Fibroblast of peridontal ligament (primary cell): ENCODE measurements around the gene ADCY6.

Experiments used
- DNase-seq: peaks from one replicate; pipeline ENCODE4 v3.0.0-alpha.2; 2010; ENCODE audit errors: extremely low read depth

ADCY6 gene

GRCh38 chr12:48788854-48789775, at the start of gene ADCY6:
ADCY6 (minus strand) TSS chr12:48789089; CDS start chr12:48783434, 5,655 bp downstream.
- DNase-seq = peak; percentile 67

- DNase-seq = no peak
Measured at GRCh38 chr12:48838048-48838447, 49.2 kb upstream of the ADCY6 start.

GRCh38 chr12:48832321-48833060, 43.6 kb upstream of the ADCY6 start:
- no peak for DNase-seq

GRCh38 chr12:48831257-48831656, 42.4 kb upstream of the ADCY6 start:
- no peak for DNase-seq

GRCh38 chr12:48828841-48829575, 40.1 kb upstream of the ADCY6 start:
- no peak for DNase-seq

- no peak for DNase-seq
Measured at GRCh38 chr12:48828293-48828692, 39.4 kb upstream of the ADCY6 start.

GRCh38 chr12:48827513-48828096, 38.7 kb upstream of the ADCY6 start:
- no peak for DNase-seq

GRCh38 chr12:48827026-48827425, 38.1 kb upstream of the ADCY6 start:
- no peak for DNase-seq

GRCh38 chr12:48826209-48826855, 37.4 kb upstream of the ADCY6 start:
- no peak for DNase-seq

- no peak for DNase-seq
Measured at GRCh38 chr12:48824905-48825304, 36.0 kb upstream of the ADCY6 start.

GRCh38 chr12:48824112-48824511, 35.2 kb upstream of the ADCY6 start:
- DNase-seq = no peak

- no peak for DNase-seq
Measured at GRCh38 chr12:48823281-48823680, 34.4 kb upstream of the ADCY6 start.

- DNase-seq = no peak
Measured at GRCh38 chr12:48822711-48823110, 33.8 kb upstream of the ADCY6 start.

GRCh38 chr12:48822139-48822538, 33.2 kb upstream of the ADCY6 start:
- DNase-seq = no peak

- DNase-seq = no peak
Measured at GRCh38 chr12:48819986-48820725, 31.3 kb upstream of the ADCY6 start.

- no peak for DNase-seq
Measured at GRCh38 chr12:48818831-48819590, 30.1 kb upstream of the ADCY6 start.

- DNase-seq = no peak
Measured at GRCh38 chr12:48817873-48818830, 29.3 kb upstream of the ADCY6 start, which contains the start of gene CACNB3. CACNB3 (plus strand) TSS chr12:48818496; CDS start chr12:48818930, 434 bp downstream.

- DNase-seq = peak; percentile 15
Measured at GRCh38 chr12:48816143-48816854, 27.4 kb upstream of the ADCY6 start.
